ENCODE data around the gene ACAP1.
A peak's percentile ranks its signal among the peaks of the same experiment; 100 is the strongest.

ACAP1 gene

DNA sequence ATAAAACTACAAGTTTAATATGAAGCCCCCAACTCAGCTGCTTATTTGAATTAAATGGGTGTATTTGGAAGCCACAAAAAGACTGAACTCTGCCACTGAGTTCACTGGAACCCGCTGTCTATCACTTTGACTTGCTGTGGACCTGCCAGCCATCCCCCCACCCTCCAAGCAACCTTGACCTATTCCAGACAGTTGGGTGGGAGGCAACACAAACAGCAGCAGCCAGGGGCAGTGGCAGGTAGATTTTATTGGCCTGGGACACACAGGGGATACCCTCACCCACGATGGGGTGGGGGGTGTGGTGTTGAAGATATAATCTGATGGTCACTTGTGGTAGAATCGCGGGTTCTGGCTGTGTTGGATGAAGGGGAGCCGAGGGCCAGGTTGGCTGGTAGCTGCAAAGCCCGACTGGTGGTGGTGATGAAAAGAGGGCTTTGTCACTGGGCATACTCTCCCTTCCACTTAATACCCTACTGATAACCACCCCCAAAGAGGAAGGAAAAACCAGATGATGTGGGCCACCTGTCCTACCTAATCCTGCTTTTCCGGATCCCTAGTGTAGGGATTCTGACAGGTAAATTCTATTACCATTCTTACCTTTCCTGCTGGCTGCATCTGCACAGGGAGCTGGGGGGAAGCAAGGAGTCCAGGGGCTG lies 23.8 kb upstream of the ACAP1 start:
- DNase-seq, result no peak

DNA sequence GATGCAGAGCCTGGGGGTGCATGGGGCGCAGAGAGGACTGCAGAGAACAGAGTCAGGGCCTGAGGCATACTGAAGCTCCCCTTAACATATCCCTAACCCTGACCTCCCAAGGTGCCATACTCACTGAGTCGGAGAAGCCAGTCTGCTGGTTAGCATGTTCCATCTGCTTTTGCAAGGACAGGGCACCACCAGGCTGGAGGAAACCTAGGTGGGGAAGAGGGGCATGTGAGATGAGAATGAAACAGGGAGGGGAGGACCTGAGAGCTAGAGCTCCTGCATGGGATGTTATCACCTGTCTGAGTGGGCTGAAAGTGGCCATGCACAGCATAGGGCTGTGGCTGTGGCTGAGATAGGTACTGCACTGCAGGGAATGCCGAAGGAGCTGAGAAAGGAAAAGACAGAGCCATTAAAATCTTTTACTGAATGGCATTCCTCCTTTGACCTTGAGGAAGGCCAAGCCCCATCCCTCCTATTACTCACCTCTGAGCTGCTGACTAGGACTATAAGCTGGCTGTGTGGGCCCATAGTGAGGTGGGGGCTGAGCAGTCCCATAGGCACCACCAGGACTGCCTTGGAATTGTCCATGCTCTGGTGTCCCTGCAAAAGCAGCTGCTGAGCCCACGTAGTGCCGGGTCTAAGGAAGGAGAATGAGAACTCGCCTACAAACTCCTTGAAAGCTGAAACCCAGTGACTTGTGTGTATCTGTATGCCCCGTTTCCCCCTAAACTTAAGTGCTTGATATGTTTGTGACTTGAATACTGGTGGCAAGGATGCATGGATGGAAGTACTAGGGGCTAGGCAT lies 23.0 kb upstream of the ACAP1 start:
- no peak for DNase-seq

DNA sequence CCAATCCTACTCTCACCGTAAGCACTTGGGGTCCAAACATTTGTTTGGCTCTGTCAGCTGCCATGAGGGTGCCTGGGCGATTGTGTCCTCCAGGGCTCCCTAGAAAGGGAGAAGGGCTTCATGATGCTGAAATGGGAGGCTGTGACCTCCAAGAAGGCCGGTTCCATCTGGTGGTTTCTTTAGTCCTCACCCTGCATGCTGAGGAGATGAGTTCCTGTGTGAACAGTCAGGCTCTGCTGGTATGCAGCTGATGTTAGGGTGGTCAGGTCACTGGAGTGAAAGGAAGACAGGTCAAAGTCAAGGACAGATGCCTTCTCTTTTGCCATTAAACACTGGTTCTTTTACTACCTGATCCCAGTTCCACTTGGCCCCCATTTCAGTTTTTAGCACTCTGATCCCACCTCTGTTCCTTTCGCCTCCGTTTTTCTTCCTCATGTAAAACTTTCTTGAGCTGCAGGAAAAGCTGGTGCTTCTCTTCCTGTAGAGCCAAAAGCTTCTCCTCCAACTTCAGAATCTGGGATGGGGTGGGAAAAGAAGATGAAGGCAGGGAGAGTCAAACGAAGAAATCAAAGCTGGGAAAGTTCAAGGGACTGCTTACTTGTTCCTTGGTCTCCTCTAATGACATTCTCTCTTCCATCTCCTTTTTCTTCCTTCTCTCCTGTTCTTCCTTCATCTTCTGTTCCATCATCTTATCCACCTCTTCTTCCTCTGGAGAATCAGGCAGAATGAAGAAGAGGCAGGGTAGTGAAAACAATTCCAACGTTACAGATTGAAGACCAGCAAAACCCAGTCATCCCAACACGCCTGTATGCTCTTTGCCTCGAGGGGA lies 22.2 kb upstream of the ACAP1 start:
- DNase-seq, result no peak

DNA sequence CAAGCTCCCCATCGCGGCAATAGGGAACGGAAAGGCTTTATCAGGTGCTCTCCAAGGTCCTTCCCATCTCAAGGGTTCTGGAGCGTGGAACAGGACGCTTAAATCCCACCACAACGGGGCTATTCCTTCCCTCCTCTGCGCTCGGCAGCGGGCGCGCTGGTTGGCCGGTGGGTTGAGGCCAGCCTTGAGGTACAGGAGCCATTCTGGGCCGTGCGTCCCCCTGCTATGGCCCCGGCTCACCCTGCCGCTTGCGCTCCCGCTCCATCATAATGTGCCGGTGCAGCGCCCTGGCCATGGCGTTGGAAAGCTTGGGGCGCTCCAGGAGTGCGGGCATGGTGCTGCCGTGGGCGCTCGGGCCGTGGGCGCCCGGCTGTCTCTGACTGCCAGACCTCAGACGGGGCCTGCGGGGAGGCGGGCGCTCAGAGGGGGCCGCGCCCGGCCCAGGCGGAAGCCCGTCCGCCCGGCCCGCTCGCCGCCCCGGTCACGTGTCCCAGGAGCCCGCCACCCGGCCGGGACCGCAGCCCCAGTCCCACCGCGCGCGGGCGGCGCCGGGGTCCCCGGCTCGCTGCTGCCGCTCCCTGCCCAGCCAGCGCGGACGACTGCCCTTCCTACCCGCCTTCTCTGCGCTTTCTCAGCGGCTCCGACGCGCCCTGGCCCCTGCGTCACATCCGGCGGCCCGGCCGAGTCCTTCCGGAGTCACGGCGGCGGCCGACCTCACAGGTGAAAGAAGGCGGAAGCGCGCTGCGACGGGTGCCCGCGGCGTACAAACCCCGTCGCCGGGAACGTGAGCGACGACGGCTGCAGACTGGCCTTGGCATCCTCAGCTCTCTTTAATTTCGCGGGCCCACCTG lies 21.4 kb upstream of the ACAP1 start, which contains the start of gene GPS2:
TSS of gene GPS2 (minus strand) at position 642 of the 851 bp plus-strand sequence. CDS start at position 334, 308 bp downstream.
- DNase-seq, result peak; percentile 31 to 41

DNA sequence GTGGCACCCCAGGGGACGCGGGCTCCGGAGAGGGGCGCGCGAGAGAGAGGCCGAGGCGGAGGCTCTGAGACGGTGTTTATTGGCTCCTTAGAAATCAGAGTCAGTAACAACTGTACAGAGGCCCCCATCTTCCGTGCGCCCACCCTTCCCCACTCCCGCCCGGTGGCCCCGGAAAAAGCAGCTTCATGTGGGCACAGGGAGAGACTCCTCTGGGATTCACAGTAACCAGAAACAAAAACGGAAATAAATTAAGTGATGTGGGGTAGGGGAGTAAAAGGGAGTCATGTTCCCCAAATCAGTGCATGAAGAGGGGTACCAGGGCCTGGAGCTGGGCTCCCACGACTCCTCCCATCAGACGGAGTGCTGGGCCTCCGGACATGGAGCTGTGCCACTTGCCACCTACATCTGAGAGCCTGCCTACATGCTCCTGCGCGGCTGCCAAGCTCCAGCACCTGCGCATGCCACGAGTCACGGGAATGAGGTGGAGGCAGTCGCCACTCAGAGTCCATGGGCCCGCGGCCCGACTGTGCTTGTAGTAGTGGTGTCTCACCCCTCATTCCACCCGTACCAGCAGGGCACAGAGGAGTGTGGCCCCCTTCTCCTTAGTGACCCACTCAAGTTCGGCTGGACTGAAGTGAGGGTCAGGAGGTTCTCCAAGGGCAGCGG lies 20.6 kb upstream of the ACAP1 start:
- DNase-seq, result no peak

DNA sequence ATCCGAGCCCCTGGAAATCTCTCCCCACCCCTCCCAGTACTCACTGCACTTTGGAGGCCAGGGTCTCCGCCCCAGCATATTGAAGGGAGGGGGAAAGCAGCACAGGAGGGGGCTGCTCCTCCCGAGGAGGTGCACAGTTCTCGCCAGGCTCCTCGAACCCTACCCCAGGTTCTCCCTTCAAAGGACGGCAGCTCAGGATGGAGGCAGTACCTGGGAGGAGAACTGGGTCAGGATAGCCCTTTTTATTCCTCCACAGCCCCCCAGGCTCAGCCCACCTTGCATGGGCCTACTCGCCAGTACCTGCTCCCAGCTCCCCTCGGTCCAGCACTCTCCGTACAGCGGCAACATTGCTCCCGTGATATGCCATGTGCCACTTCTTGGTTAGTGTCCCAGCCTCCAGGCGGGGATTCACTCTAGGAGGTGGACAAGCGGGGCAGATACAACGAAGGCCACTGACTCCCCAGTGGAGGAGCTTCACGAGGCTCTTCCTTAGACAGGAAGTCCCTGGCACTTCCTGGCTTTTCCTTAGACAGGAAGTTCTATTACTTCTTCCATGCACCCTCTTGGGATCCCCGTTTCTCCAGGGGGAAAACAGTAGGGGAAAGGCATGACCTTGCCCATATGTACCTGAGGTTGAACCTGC lies 19.0 kb upstream of the ACAP1 start:
- no peak for DNase-seq

DNA sequence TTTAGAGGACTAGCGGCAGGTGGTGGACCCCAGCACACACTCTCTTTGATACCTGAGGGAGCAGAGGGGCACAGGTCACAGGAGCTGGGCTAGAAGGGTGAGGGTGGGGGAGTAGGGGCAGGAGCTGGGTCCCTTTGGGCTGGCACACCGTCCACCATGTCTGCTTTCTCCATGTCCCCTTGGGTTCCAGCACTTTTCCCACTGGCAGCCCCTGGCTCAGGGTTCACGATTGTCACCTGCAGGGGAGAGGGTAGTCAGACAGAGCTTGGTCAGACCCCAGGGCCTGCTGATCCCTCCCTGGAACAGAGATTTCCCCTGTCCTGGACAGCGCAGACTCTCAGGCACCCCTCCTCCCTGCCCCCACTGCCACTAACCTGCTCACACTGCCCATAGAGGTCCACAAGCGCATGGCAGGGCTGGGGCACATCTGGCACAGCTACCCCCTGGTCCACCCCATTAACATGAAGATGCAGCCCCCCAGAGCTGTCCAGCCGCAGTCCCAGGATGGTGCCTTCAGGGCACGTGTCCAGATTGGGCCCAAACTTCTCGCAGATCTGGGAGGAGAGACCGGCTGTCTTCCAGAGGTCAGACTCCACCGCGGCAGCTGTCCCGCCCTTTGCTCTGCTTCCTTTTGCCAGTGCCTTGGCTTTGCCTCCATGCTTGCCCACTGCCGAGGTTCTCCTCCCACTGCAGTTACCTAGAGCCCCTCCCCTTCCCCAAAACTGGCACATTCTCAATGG lies 18.0 kb upstream of the ACAP1 start:
- no peak for DNase-seq

DNA sequence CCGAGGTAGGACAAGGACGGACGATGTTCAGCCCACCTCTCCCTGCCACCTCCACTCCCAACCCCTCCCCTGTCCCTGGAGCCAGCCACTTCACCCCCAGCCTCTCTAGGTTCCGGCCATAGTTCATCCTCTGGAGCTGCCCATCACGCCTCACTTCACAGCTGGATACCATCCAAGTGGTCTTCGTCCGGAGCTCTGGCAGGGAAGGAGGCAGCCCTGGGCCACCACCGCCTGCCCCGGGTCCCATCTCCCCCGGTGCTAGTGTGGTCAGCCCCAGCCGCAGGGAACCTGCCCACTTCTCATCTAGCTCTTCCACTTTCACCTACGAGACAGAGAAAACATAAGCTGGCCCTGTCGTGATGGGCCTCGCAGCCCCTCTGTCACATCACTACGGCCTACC lies 14.9 kb upstream of the ACAP1 start:
- no peak for DNase-seq

DNA sequence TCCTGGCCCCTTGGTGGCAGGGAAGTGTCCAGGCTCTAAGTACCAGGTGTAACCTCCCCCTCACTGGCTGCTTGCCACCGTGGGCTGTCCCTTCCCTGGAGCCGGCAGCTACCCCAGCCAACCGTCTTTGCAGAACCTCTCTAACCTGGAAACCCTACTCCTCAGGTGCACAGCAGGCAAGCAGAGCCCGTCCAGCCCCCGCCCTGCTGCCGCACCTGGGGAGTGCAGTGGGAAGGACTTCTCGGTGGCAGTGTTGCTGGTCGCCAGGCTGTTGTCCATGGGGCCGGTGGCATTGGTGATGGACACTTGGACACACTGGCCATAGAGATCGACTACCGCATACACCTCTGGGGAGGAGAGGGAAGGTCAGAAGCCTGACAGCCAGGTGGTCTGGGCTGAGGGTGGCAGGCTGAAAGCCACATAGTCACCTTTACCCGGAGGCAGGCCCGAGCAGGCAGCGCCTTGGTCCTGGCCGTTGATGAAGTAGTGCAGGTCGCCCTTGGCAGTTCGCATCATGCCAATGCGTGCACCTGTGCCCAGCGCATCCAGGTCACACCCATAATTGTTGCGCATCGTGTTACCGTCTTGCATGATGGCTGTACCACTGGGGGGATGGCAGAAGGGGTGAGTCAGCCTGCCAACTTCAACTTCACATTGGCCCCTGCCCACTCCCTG lies 13.7 kb upstream of the ACAP1 start:
- DNase-seq, result no peak

DNA sequence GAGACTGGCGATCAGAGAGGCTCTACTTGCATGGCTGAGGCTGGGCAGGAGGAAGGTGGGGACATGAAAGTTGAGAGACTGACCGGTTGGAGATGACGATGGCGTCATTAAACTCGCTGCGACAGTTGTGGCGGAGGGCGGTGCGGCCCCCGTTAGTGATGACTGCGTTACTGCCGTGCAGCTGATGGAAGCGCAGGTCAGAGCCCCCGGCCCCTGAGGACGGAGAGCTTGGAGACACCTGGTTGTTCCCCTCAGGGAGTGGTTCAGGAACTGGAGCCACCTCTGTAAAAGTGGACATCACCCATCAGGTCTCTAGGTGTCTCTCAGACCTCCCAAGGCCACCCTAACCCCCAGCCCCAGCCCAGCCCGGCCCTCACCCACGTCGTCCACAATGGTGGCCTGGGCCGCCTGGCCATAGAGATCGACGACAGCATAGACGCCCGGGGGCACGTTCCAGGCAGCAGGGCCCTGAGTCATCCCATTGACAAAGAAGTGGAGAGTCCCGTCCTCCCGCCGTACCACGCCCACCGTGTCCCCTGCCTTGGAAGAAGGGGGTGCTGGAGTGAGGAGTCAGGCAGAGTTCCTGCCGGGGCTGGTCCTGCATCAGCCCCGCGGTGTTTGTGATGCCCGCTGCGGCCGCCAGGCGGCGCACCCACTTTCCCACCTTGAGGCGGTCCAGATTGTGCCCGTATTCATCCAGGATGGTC lies 12.4 kb upstream of the ACAP1 start:
- no peak for DNase-seq

DNA sequence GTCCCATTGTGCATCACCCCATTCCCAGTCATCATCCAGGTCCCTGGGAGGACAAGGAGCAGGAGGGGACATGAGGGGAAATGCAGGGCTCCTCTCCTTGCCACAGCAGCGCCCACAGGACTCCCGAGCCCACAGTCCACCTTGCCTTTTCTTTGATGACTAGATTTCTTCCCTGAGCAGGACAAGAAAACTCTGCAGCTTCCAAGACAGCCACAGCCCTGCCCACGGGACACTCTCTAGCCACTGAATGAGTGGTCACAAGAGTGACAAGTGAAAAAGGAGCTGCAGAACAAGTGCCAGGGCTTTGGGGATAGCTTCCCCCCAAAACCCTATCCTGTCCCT lies 11.9 kb upstream of the ACAP1 start:
- no peak for DNase-seq

DNA sequence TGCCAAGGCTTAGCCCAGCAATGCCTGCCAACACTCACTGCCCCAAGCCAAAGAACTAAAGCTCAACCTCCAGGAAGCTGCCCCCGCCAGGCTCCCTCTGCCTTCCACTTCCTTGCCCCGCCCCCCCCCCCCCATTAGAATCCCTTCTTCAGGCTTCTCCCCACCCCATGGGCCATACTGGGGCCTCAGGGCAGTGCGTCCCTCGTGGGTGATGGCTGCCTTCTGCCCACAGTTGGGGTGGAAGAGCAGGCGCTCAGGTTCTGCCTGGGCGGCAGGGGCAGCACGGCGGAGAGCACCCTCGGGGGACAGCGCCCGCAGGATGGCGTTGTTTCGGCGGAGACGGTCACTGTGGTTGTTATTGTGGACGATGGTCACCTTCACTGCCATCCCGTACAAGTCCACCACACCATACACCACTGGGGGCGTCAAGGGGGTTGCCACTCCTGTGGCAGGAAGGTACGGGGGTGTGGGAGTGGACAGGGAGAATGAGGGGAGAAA lies 11.2 kb upstream of the ACAP1 start:
- DNase-seq, result no peak

DNA sequence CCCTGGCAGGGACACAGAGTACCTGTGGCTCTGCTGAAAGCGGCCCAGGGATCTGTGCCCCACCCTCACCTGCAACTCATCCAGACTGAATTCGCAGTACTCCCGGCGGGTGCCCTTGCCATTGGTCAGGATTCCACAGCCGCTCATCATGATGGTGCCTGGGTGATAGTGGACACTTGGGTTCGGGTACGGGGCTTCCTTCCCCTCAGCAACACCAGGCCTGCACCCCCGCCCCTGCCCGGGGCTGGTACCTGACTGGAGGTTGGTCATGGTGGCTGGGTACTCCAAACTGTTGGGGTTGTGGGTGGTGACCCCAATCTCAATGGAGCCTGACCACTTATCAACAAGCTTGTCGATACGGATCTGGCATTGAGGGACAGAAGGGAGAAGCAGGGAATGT lies 10.1 kb upstream of the ACAP1 start:
- DNase-seq, result no peak

DNA sequence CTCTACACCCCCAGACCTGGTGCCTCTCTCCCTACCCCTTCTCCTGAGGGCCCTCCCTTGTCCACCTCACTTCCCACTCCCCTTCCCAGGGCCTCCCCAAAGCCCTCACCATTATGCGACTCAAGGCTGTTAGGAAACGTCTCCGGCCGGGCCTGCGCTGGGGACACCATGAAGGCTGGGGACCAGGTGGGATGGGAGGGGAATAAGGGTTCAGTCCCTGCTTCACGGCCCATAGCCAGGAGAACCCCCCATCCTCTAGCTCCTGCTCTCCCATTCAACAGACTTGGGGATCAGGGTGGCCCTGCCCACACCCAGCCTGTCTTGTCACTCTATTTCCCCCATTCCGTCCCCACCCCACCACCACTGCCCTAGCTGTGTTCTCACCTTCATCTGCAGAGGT lies 9.3 kb upstream of the ACAP1 start:
- no peak for DNase-seq

DNA sequence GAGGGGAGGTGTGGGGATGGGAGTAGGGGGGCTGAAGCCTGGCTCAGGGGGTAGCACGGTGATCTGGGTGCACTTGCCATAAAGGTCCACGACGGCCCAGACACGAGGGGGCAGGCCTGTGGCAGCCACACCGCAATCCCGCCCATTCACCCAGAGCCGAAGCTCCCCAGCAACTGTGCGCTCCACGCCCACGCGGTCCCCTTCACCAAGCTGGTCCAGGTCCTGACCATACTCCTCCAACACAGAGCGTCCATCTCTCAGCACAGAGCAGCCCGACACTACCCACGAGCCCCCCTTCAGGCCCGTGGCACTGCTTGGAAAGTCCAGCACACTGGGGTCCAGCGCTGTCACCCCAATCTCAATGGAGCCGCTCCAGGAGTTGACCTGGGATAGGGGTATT lies 8.8 kb upstream of the ACAP1 start:
- no peak for DNase-seq

DNA sequence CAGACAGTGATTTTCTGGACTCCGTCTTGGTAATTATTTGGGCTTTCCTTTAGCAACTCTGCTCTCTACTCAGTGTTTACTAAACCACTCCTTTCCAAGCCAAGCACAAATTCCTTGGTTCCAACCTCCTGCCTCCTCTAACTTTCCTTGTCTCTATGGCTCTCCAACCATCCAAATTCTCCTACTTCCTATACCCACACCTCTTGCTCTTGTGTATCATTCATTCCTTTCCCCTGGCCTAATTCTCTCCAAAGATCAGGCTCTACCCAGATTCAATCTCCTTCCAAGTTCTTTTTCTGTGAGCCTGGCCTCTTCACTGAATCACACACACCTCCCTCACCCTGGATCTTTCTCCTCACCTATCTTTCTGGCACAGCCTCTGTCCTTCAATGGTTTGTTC lies 8.3 kb upstream of the ACAP1 start:
- no peak for DNase-seq

DNA sequence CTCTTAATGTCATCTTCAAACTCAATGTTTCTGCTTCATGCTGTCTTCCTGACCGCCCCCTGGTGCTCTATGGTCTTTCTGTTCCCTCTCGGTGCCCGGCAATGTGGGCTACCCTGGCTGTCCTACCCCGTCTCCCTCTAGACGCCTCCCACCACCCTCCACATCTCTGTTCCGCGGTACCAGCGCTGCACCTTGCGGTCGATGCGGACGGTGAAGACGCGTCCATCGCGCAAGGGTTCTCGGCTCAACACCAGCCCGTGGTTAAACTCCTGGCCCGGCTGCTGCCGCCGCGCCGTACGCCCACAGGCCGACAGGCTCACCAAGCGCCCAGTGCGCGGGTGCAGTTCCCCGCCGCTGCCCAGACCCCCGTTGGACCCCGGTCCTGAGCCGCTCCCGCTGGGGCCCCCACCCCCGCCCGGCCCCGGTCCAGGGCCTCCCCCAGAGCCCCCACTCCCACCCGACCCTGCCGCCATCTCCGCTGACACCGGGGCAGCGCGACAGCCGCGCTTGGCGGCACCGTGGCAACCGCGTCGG lies 7.4 kb upstream of the ACAP1 start, which contains the start of gene NEURL4:
TSS of gene NEURL4 (minus strand) at position 496 of the 534 bp plus-strand sequence. CDS start at position 473, 23 bp downstream.
- no peak for DNase-seq

DNA sequence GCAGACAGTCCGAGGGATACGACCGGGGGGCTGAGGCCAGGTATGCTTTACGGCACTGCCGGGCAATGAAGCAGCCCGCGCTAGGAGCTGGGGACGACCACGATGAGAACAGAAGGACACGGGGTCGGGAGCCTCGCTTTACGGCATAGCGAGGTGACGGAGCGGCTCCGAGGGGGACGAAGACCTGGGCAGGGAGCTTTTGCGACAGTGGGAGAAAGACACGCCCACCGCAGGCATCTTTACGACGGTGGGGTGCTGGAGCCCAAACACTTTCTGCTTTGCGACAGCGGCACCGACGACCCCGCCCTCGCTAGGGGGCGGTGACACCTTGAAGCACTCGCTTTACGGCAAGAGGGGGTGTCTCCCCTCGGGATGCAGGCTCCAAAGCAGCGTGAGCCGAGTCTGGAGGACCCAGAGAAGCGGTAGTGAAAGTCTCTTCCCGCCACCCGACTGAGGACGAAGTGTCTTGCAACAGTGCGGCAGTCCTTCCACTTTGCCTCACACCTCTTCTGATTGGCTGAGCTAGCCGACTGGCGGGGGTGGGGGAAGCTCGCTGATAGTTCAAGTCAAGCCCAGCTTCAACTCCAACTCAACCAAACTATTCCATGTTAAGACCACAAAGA lies 6.8 kb upstream of the ACAP1 start:
- peak; percentile 71 to 73 for DNase-seq

Data from AML-193 (cell line).